Measurements from ENCODE around the gene PXDC1.
"Not testable (repeated sequence)": the region's sequence is repeated elsewhere in the genome, so short reads cannot be mapped to it uniquely, and the experiment has no call there.

Gene PXDC1

DNA sequence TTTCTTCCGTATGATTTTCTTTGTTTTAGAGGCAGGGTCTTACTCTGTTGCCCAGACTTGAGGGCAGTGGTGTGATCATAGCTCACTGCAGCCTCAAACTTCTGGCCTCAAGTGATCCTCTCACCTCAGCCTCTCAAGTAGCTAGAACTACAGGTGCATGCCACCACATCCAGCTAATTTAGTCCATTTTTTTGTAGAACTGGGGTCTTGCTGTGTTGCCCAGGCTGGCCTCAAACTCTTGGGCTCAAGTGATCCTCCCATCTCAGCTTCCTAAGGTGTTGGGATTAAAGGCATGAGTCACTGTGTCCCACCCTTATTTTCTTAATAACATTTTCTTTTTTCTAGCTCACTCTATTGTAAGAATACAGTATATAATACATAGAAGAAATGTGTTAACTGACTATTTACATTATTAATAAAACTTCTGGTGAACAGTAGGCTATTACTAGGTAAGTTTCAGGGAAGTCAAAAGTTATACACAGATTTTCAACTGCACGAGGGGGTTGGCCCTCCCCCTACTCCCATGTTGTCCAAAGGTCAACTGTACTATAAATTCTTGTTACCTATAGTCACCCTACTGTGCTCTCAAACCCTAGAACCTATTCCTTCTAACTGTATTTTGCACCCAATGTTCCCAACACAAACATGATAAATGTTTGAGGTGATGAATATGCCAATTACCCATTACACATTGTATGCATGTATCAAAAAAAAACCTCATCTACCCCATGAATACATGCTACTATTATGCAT is 56.3 kb downstream of the PXDC1 start:
- WGBS, 2 experiments = 86 to 97% methylated on average over 2 of the region's 2 CpGs
- H3K27me3 ChIP-seq (ENCODE audit: control insufficient read depth, insufficient read depth, low read length, poor library complexity, severe bottlenecking) = no peaks in the 10 kb centered on the region

DNA sequence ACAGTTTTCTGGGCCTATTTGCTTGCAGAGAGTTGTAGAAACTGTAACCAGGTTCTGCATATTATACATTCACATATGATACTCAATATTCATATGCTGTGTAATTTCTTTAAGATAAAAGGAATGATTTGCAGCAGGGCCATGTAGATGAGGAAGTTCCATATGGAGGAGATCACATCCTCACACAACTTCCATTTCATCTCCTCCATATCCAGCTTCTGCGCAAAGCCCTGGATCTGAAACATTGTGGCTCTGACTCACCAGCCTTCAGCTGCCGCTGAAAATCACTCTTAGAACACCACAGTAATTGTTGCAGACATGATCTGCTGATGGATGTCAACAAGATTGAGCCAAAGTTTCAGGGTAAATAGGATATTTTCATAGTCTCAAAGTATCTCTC is 57.7 kb downstream of the PXDC1 start:
- WGBS, 2 experiments = 74 to 79% methylated on average over 2 of the region's 2 CpGs
- Histone ChIP-seq H3K36me3 (ENCODE audit: control insufficient read depth, insufficient read depth, low read length) (no peaks in the 10 kb centered on the region), H3K27me3 (ENCODE audit: control insufficient read depth, insufficient read depth, low read length, poor library complexity, severe bottlenecking) (no peaks in the 10 kb centered on the region), H3K4me3 (ENCODE audit: insufficient read depth, low read depth, low read length) (no peak overlapping the region), H3K4me1 (ENCODE audit: control insufficient read depth, insufficient read depth, low read length) (peaks cover 3% of the 10 kb centered on the region), H3K27ac (ENCODE audit: insufficient read depth, low read depth, low read length, poor library complexity, severe bottlenecking) (no peak overlapping the region), H3K9me3 (ENCODE audit: control insufficient read depth, low read length) (no peaks in the 10 kb centered on the region)

More for the DNA sequence above, 56.3 kb downstream of the PXDC1 start:
- Histone ChIP-seq H3K4me3 (ENCODE audit: insufficient read depth, low read depth, low read length) (no peak overlapping the region), H3K9me3 (ENCODE audit: control insufficient read depth, low read length) (no peaks in the 10 kb centered on the region), H3K36me3 (ENCODE audit: control insufficient read depth, insufficient read depth, low read length) (no peaks in the 10 kb centered on the region), H3K4me1 (ENCODE audit: control insufficient read depth, insufficient read depth, low read length) (peaks cover 3% of the 10 kb centered on the region), H3K27ac (ENCODE audit: insufficient read depth, low read depth, low read length, poor library complexity, severe bottlenecking) (no peak overlapping the region)

DNA sequence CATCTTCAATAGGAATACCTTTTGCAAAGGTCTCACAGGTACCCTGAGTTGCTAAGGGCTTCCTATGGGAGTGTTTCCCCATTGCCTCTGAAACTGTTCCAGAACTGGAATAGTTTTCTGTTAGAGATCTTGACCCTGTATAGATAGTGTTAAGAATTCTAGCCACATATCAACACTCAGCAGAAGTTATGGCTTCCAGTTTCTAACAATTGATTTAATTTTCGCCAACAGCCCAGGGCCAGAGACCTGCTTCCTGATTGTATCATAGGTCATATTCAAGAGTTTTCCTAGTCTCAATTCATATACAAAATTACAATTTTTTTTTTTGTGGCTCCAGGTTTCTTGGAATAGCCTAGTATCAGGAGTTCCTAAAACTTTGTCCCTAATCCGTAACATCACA is 61.0 kb downstream of the PXDC1 start:
- peaks cover 6% of the 10 kb centered on the region for H3K4me1 ChIP-seq (ENCODE audit: control insufficient read depth, insufficient read depth, low read length)

DNA sequence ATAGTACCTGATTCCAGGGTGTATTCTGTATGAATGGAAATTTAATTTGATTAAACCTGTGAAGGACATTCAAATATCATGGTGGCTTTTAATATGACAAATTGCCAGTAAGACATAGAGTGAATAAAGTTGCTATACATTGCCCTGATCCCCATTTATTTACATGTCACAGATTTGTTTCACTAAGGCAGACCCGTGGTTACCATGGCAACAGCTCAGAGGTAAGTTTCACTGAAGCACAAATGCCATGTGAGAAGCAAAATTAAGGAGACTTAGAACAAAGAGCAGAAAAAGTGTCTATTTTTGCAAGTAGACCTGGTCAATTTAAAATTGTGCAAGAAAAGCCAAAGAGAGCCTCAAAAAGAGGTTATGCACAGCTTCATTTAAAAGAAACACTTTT is 63.7 kb downstream of the PXDC1 start:
- Histone ChIP-seq H3K4me3 (ENCODE audit: insufficient read depth, low read depth, low read length) (no peak overlapping the region), H3K4me1 (ENCODE audit: control insufficient read depth, insufficient read depth, low read length) (peaks cover 10% of the 10 kb centered on the region), H3K27me3 (ENCODE audit: control insufficient read depth, insufficient read depth, low read length, poor library complexity, severe bottlenecking) (no peaks in the 10 kb centered on the region), H3K27ac (ENCODE audit: insufficient read depth, low read depth, low read length, poor library complexity, severe bottlenecking) (no peak overlapping the region), H3K9me3 (ENCODE audit: control insufficient read depth, low read length) (no peaks in the 10 kb centered on the region), H3K36me3 (ENCODE audit: control insufficient read depth, insufficient read depth, low read length) (no peaks in the 10 kb centered on the region)
- WGBS, 2 experiments = 88 to 91% methylated on average over 1 of the region's 1 CpG

More for the DNA sequence above, 61.0 kb downstream of the PXDC1 start:
- no peak overlapping the region for H3K27ac ChIP-seq (ENCODE audit: insufficient read depth, low read depth, low read length, poor library complexity, severe bottlenecking)
- no peak overlapping the region for H3K4me3 ChIP-seq (ENCODE audit: insufficient read depth, low read depth, low read length)
- no peaks in the 10 kb centered on the region for H3K27me3 ChIP-seq (ENCODE audit: control insufficient read depth, insufficient read depth, low read length, poor library complexity, severe bottlenecking)
- no peaks in the 10 kb centered on the region for H3K9me3 ChIP-seq (ENCODE audit: control insufficient read depth, low read length)
- H3K36me3 ChIP-seq (ENCODE audit: control insufficient read depth, insufficient read depth, low read length) = no peaks in the 10 kb centered on the region
- 92 to 97% methylated on average over 2 of the region's 2 CpGs for WGBS, 2 experiments

DNA sequence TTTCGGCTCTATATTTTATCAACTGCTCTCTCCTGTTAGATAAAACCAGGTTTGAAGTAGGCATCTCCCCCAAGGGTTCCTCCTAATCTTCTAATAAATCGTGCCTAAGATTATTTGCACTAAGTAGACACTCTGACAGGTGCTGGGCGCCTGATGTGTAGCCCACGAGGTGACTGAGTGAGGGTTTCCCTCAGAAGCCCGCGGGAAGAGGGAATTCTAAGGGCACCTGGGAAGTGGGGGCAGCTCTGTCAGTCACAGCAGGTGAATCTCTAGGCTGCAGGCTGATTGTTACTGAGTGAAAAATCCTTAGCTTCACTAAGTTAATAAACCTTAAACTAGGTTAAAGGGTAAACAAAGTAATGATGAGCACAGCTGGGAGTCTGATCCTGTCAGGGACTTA is 68.2 kb downstream of the PXDC1 start:
- no peaks in the 10 kb centered on the region for H3K9me3 ChIP-seq (ENCODE audit: control insufficient read depth, low read length)
- H3K27ac ChIP-seq (ENCODE audit: insufficient read depth, low read depth, low read length, poor library complexity, severe bottlenecking) = no peak overlapping the region
- H3K4me1 ChIP-seq (ENCODE audit: control insufficient read depth, insufficient read depth, low read length) = peaks cover 10% of the 10 kb centered on the region
- WGBS, 2 experiments = 74 to 83% methylated on average over 6 of the region's 6 CpGs
- H3K36me3 ChIP-seq (ENCODE audit: control insufficient read depth, insufficient read depth, low read length) = no peaks in the 10 kb centered on the region
- H3K4me3 ChIP-seq (ENCODE audit: insufficient read depth, low read depth, low read length) = no peak overlapping the region
- no peaks in the 10 kb centered on the region for H3K27me3 ChIP-seq (ENCODE audit: control insufficient read depth, insufficient read depth, low read length, poor library complexity, severe bottlenecking)

DNA sequence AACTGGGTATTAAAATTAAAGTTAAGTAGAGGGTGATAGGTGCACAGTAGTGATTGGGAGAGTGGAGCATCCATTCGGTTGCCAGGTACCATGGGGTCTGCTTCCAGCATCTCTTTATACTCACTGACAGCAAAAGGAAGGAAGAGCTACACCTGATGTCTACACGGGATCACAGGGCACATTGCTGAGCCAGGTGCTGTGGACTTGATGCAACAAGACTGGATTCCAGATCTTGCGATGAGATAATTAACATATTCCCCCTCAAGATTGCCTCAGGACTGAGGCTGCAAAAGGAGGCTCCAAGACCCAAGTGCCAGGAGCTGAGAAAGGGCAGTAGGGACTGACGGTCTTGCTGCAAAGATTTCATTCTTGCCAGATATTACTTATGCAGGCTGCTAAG is 72.6 kb downstream of the PXDC1 start:
- WGBS, 2 experiments = 90 to 94% methylated on average over 4 of the region's 4 CpGs
- Histone ChIP-seq H3K9me3 (ENCODE audit: control insufficient read depth, low read length) (no peaks in the 10 kb centered on the region), H3K4me3 (ENCODE audit: insufficient read depth, low read depth, low read length) (no peak overlapping the region), H3K27me3 (ENCODE audit: control insufficient read depth, insufficient read depth, low read length, poor library complexity, severe bottlenecking) (no peaks in the 10 kb centered on the region), H3K27ac (ENCODE audit: insufficient read depth, low read depth, low read length, poor library complexity, severe bottlenecking) (no peak overlapping the region), H3K36me3 (ENCODE audit: control insufficient read depth, insufficient read depth, low read length) (no peaks in the 10 kb centered on the region), H3K4me1 (ENCODE audit: control insufficient read depth, insufficient read depth, low read length) (peaks cover 3% of the 10 kb centered on the region)

DNA sequence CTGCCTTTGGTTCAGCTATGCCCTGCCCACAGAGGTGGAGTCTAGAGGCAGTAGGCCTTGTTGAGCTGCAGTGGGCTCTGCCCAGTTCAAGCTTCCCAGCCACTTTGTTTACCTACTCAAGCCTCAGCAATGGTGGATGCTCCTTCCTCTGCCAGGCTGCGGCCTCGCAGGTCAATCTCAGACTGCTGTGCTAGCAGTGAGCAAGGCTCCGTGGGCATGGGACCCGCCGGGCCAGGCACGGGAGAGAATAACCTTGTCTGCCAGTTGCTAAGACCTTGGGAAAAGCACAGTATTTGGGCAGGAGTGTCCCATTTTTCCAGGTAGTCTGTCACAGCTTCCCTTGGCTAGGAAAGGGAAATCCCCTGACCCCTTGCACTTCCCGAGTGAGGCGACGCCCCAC is 73.8 kb downstream of the PXDC1 start:
- H3K36me3 ChIP-seq (ENCODE audit: control insufficient read depth, insufficient read depth, low read length); H3K4me3 ChIP-seq (ENCODE audit: insufficient read depth, low read depth, low read length); H3K9me3 ChIP-seq (ENCODE audit: control insufficient read depth, low read length); H3K27ac ChIP-seq (ENCODE audit: insufficient read depth, low read depth, low read length, poor library complexity, severe bottlenecking); H3K27me3 ChIP-seq (ENCODE audit: control insufficient read depth, insufficient read depth, low read length, poor library complexity, severe bottlenecking); H3K4me1 ChIP-seq (ENCODE audit: control insufficient read depth, insufficient read depth, low read length): not testable (repeated sequence)
- 95 to 96% methylated on average over 9 of the region's 9 CpGs for WGBS, 2 experiments

DNA sequence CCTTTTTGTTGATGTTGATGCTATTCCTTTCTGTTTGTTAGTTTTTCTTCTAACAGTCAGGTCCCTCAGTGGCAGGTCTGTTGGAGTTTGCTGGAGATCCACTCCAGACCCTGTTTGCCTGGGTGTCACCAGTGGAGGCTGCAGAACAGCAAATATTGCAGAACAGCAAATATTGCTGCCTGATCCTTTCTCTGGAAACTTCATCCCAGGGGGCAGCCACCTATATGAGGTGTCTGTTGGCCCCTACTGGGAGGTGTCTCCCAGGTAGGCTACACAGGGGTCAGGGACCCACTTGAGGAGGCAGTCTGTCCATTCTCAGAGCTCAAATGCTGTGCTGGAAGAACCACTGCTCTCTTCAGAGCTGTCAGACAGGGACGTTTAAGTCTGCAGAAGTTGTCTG is 74.2 kb downstream of the PXDC1 start:
- not testable (repeated sequence) for H3K9me3 ChIP-seq (ENCODE audit: control insufficient read depth, low read length); H3K4me3 ChIP-seq (ENCODE audit: insufficient read depth, low read depth, low read length); H3K27me3 ChIP-seq (ENCODE audit: control insufficient read depth, insufficient read depth, low read length, poor library complexity, severe bottlenecking); H3K27ac ChIP-seq (ENCODE audit: insufficient read depth, low read depth, low read length, poor library complexity, severe bottlenecking); H3K36me3 ChIP-seq (ENCODE audit: control insufficient read depth, insufficient read depth, low read length); H3K4me1 ChIP-seq (ENCODE audit: control insufficient read depth, insufficient read depth, low read length)
- WGBS, 2 experiments = 90 to 91% methylated on average over 1 of the region's 1 CpG

Data from ectodermal cell (in vitro differentiated cells).